Measurements from ENCODE around the gene G0S2. TPM values are rescaled to one million over a fixed set of nuclear protein-coding genes. Genes with fewer than 3 reads are reported as not detected.

Gene G0S2
- total and polyA plus RNA-seq, 2 donors from 2014 or later, result 15.5 to 103 TPM

DNA sequence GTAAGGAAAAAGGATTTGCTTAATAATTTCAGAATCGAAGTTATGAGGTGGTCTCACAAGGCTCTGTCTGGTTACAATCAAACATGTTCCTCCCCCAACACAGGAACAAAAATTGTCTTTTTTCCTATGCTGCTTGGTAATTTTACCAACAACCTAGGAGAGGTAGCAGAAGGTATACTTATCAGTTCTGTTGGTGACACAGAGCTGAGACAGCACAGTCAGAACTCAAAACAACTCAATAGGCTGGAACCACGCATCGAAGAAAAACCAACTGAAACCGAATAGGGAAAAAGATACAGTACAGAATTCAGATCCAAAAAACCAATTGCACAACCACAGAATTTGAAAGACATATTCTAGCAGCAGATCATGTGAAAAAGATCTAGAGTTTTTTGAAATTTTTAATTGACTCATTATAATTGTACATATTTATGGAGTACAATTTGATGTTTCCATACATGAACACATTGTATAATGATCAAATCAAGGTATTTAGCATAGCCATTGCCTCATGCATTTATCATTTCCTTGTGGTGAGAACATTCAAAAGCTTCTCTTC is 3.8 kb downstream of the G0S2 start:
- no peak for FAIRE-seq
- H3K36me3 ChIP-seq (ENCODE audit: control insufficient read depth in 2 of 3, insufficient read depth in 3 of 3, low read length in 3 of 3), result no peaks in the 10 kb centered on the region
- no peak for DNase-seq
- TF ChIP-seq CTCF (IDR thresholded peaks at IDR 0.05; ENCODE audit: borderline replicate concordance, extremely low read depth, insufficient read depth), result no peak
- no peaks in the 10 kb centered on the region for H3K27me3 ChIP-seq (ENCODE audit: control insufficient read depth, insufficient read depth, low read length)
- H3K4me1 ChIP-seq (ENCODE audit: control insufficient read depth in 2 of 3, insufficient read depth in 2 of 3, low read depth in 1 of 3, low read length in 3 of 3), result peaks cover 3 to 18% (median 17%) of the 10 kb centered on the region in 3 donors
- no peak overlapping the region for H3K27ac ChIP-seq (ENCODE audit: low read depth in 2 of 2, low read length in 2 of 2)
- no peak overlapping the region for H3K4me3 ChIP-seq (ENCODE audit: low read length in 3 of 3)
- no peak overlapping the region for H3K9ac ChIP-seq (ENCODE audit: low read length in 3 of 3)
- no peaks in the 10 kb centered on the region for H3K9me3 ChIP-seq (ENCODE audit: control insufficient read depth in 2 of 3, insufficient read depth in 1 of 3, low read length in 3 of 3)
- intact Hi-C loops (cut with DNase I), result no loop called here

GRCh38 chr1:209685821-209686220 is 10.6 kb downstream of the G0S2 start:
- H3K27ac ChIP-seq (ENCODE audit: low read depth in 2 of 2, low read length in 2 of 2), result no peak overlapping the region
- intact Hi-C loops (cut with DNase I), result no loop called here
- no peak for FAIRE-seq

DNA sequence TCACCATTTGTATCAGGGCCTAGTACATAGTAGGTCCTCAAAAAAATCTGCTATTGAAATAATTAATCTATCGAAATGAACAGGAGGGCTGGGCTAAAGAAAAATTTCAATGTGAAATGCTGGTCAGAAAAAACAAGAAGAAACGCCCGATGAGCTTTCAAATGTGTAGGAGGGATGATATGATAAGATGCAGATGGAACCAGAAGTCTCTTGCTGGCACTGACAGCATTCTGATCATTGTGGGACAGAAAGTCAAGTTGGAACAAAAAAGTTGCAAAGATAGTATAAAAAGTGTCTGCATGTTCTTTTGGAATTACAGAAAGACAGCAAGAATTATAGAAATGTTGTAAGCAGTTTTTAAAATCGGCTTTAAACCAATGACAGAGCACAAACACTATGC is 11.1 kb downstream of the G0S2 start:
- DNase-seq, result no peak
- TF ChIP-seq CTCF (IDR thresholded peaks at IDR 0.05; ENCODE audit: borderline replicate concordance, extremely low read depth, insufficient read depth), result no peak
- intact Hi-C loops (cut with DNase I), result no loop called here
- Histone ChIP-seq H3K4me3 (ENCODE audit: low read length in 3 of 3) (no peak overlapping the region), H3K27me3 (ENCODE audit: control insufficient read depth, insufficient read depth, low read length) (no peaks in the 10 kb centered on the region), H3K27ac (ENCODE audit: low read depth in 2 of 2, low read length in 2 of 2) (no peak overlapping the region), H3K9me3 (ENCODE audit: control insufficient read depth in 2 of 3, insufficient read depth in 1 of 3, low read length in 3 of 3) (no peaks in the 10 kb centered on the region), H3K9ac (ENCODE audit: low read length in 3 of 3) (no peak overlapping the region), H3K4me1 (ENCODE audit: control insufficient read depth in 2 of 3, insufficient read depth in 2 of 3, low read depth in 1 of 3, low read length in 3 of 3) (peaks cover 0 to 2% (median 0%) of the 10 kb centered on the region in 3 donors), H3K36me3 (ENCODE audit: control insufficient read depth in 2 of 3, insufficient read depth in 3 of 3, low read length in 3 of 3) (no peaks in the 10 kb centered on the region)
- FAIRE-seq, result no peak

More at GRCh38 chr1:209685821-209686220, 10.6 kb downstream of the G0S2 start:
- no peak for TF ChIP-seq CTCF (IDR thresholded peaks at IDR 0.05; ENCODE audit: borderline replicate concordance, extremely low read depth, insufficient read depth)
- H3K4me3 ChIP-seq (ENCODE audit: low read length in 3 of 3), result no peak overlapping the region
- no peaks in the 10 kb centered on the region for H3K27me3 ChIP-seq (ENCODE audit: control insufficient read depth, insufficient read depth, low read length)
- H3K9me3 ChIP-seq (ENCODE audit: control insufficient read depth in 2 of 3, insufficient read depth in 1 of 3, low read length in 3 of 3), result no peaks in the 10 kb centered on the region
- H3K9ac ChIP-seq (ENCODE audit: low read length in 3 of 3), result no peak overlapping the region
- no peaks in the 10 kb centered on the region for H3K36me3 ChIP-seq (ENCODE audit: control insufficient read depth in 2 of 3, insufficient read depth in 3 of 3, low read length in 3 of 3)
- H3K4me1 ChIP-seq (ENCODE audit: control insufficient read depth in 2 of 3, insufficient read depth in 2 of 3, low read depth in 1 of 3, low read length in 3 of 3), result peaks cover 0 to 2% (median 0%) of the 10 kb centered on the region in 3 donors
- no peak for DNase-seq

GRCh38 chr1:209688746-209689234 is 13.6 kb downstream of the G0S2 start:
- no peak for FAIRE-seq
- H3K4me3 ChIP-seq (ENCODE audit: low read length in 3 of 3), result no peak overlapping the region

More at GRCh38 chr1:209688746-209689234, 13.6 kb downstream of the G0S2 start:
- peaks cover 0 to 4% (median 2%) of the 10 kb centered on the region in 3 donors for H3K4me1 ChIP-seq (ENCODE audit: control insufficient read depth in 2 of 3, insufficient read depth in 2 of 3, low read depth in 1 of 3, low read length in 3 of 3)
- H3K27ac ChIP-seq (ENCODE audit: low read depth in 2 of 2, low read length in 2 of 2), result no peak overlapping the region
- no peaks in the 10 kb centered on the region for H3K36me3 ChIP-seq (ENCODE audit: control insufficient read depth in 2 of 3, insufficient read depth in 3 of 3, low read length in 3 of 3)
- no peaks in the 10 kb centered on the region for H3K27me3 ChIP-seq (ENCODE audit: control insufficient read depth, insufficient read depth, low read length)
- no peak for DNase-seq
- no peaks in the 10 kb centered on the region for H3K9me3 ChIP-seq (ENCODE audit: control insufficient read depth in 2 of 3, insufficient read depth in 1 of 3, low read length in 3 of 3)
- intact Hi-C loops (cut with DNase I), result no loop called here
- H3K9ac ChIP-seq (ENCODE audit: low read length in 3 of 3), result no peak overlapping the region
- TF ChIP-seq CTCF (IDR thresholded peaks at IDR 0.05; ENCODE audit: borderline replicate concordance, extremely low read depth, insufficient read depth), result no peak

Data from kidney (tissue), 14 donors.